HUDEP-2 (cell line): ENCODE data around the gene LRIG1.

ENCODE experiments used
- DNase-seq, 76 experiments: peaks; one replicate each; lab custom pipeline; 2025; ENCODE audit not compliant: unreplicated experiment in 76 of 76; lab: John Stamatoyannopoulos, UW

Gene LRIG1

GRCh38 chr3:66489115-66489514, 11.7 kb downstream of the LRIG1 start:
- DNase-seq = no peak

- DNase-seq = no peak
Observed at GRCh38 chr3:66488492-66488891, 12.3 kb downstream of the LRIG1 start.

GRCh38 chr3:66487465-66487864, 13.4 kb downstream of the LRIG1 start:
- DNase-seq = no peak

GRCh38 chr3:66486646-66487045, 14.2 kb downstream of the LRIG1 start:
- DNase-seq = no peak

- DNase-seq = no peak
Observed at GRCh38 chr3:66486202-66486601, 14.6 kb downstream of the LRIG1 start.

- DNase-seq = no peak
Observed at GRCh38 chr3:66485291-66485968, 15.4 kb downstream of the LRIG1 start.

GRCh38 chr3:66484106-66484844, 16.5 kb downstream of the LRIG1 start:
- no peak for DNase-seq

GRCh38 chr3:66483409-66483906, 17.4 kb downstream of the LRIG1 start:
- DNase-seq = no peak

- DNase-seq = no peak
Observed at GRCh38 chr3:66483006-66483405, 17.8 kb downstream of the LRIG1 start.

- DNase-seq = no peak
Observed at GRCh38 chr3:66482018-66482404, 18.8 kb downstream of the LRIG1 start.

GRCh38 chr3:66481071-66482017, 19.5 kb downstream of the LRIG1 start:
- DNase-seq = no peak

- DNase-seq = no peak
Observed at GRCh38 chr3:66480666-66481065, 20.2 kb downstream of the LRIG1 start.

GRCh38 chr3:66479532-66479947, 21.3 kb downstream of the LRIG1 start:
- no peak for DNase-seq

GRCh38 chr3:66478960-66479359, 21.9 kb downstream of the LRIG1 start:
- DNase-seq = no peak

GRCh38 chr3:66477856-66478255, 23.0 kb downstream of the LRIG1 start:
- no peak for DNase-seq

- no peak for DNase-seq
Observed at GRCh38 chr3:66476852-66477381, 23.9 kb downstream of the LRIG1 start.

GRCh38 chr3:66475386-66476020, 25.3 kb downstream of the LRIG1 start:
- DNase-seq = no peak

GRCh38 chr3:66473692-66474091, 27.1 kb downstream of the LRIG1 start:
- no peak for DNase-seq

- DNase-seq = no peak
Observed at GRCh38 chr3:66473181-66473580, 27.6 kb downstream of the LRIG1 start.
